Measurements from ENCODE around the gene DHDH.
"Not testable (repeated sequence)": the region's sequence is repeated elsewhere in the genome, so short reads cannot be mapped to it uniquely, and the experiment has no call there.

DHDH gene

GRCh38 chr19:48907671-48908070 lies 25.8 kb upstream of the DHDH start:
- H3K4me3 ChIP-seq (ENCODE audit: low read depth, low read length) = no peak overlapping the region
- TF ChIP-seq, protein P1, sequence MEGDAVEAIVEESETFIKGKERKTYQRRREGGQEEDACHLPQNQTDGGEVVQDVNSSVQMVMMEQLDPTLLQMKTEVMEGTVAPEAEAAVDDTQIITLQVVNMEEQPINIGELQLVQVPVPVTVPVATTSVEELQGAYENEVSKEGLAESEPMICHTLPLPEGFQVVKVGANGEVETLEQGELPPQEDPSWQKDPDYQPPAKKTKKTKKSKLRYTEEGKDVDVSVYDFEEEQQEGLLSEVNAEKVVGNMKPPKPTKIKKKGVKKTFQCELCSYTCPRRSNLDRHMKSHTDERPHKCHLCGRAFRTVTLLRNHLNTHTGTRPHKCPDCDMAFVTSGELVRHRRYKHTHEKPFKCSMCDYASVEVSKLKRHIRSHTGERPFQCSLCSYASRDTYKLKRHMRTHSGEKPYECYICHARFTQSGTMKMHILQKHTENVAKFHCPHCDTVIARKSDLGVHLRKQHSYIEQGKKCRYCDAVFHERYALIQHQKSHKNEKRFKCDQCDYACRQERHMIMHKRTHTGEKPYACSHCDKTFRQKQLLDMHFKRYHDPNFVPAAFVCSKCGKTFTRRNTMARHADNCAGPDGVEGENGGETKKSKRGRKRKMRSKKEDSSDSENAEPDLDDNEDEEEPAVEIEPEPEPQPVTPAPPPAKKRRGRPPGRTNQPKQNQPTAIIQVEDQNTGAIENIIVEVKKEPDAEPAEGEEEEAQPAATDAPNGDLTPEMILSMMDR (conservative IDR thresholded peaks at IDR 0.05; ENCODE audit: low read depth, low read length) = no peak
- DNase-seq (ENCODE audit: low read depth) = no peak

- not testable (repeated sequence) for DNase-seq (ENCODE audit: low read depth); H3K4me3 ChIP-seq (ENCODE audit: low read depth, low read length)
Measured at GRCh38 chr19:48909424-48910077, 23.9 kb upstream of the DHDH start.

DNA sequence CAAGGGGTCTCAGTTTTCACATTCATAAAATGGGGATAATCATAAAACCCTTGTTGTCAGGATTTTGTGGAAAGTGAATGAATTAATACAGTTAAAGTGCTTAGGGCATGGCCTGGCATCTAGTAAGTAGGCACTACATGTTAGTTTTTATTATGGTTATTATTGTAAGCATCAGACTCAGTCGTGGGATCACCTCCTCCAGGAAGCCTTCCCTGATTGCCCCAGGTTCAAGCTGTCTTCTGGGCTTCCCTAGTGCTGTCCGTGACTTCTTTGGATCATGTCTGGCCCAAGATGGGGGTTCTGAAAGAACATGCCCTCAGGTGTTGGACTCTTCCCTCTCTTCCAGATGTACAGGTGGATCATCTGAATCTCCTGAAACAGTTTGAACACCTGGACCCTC lies 22.7 kb upstream of the DHDH start:
- no peak for DNase-seq (ENCODE audit: low read depth)
- TF ChIP-seq, protein P1 (conservative IDR thresholded peaks at IDR 0.05; ENCODE audit: low read depth, low read length) = no peak
- no peak overlapping the region for H3K4me3 ChIP-seq (ENCODE audit: low read depth, low read length)

GRCh38 chr19:48913114-48913889 lies 20.2 kb upstream of the DHDH start:
- TF ChIP-seq, protein P1 (conservative IDR thresholded peaks at IDR 0.05; ENCODE audit: low read depth, low read length) = no peak
- DNase-seq (ENCODE audit: low read depth) = peak; percentile 7
- no peak overlapping the region for H3K4me3 ChIP-seq (ENCODE audit: low read depth, low read length)

- TF ChIP-seq, protein P1 (conservative IDR thresholded peaks at IDR 0.05; ENCODE audit: low read depth, low read length) = no peak
- H3K4me3 ChIP-seq (ENCODE audit: low read depth, low read length) = no peak overlapping the region
Measured at GRCh38 chr19:48914181-48914580, 19.3 kb upstream of the DHDH start.

DNA sequence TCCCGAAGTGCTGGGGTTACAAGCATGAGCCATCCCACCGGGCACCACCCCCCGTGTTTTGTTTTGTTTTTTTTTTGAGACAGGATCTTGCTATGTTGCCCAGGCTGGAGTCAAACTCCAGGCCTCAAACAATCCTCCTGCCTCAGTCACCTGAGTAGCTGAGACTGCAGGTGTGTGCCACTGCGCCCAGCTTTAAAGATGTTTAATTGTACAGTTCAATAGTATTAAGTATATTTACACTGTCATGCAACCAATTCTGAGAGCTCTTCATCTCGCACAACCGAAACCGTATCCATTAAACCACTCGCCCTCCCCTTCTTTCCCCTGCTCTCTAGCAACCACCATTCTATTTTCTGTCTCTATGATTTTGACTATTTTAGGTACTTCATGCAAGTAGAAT lies 17.7 kb upstream of the DHDH start:
- no peak overlapping the region for H3K4me3 ChIP-seq (ENCODE audit: low read depth, low read length)
- TF ChIP-seq, protein P1 (conservative IDR thresholded peaks at IDR 0.05; ENCODE audit: low read depth, low read length) = no peak
- DNase-seq (ENCODE audit: low read depth) = no peak

More at GRCh38 chr19:48914181-48914580, 19.3 kb upstream of the DHDH start:
- DNase-seq (ENCODE audit: low read depth) = no peak

GRCh38 chr19:48918071-48918470 lies 15.4 kb upstream of the DHDH start:
- TF ChIP-seq, protein P1 (conservative IDR thresholded peaks at IDR 0.05; ENCODE audit: low read depth, low read length) = no peak
- no peak overlapping the region for H3K4me3 ChIP-seq (ENCODE audit: low read depth, low read length)
- no peak for DNase-seq (ENCODE audit: low read depth)
